Esophagus squamous epithelium (tissue), 5 donors: ENCODE measurements around the gene TRIM36. TPM values are rescaled to one million over a fixed set of nuclear protein-coding genes. Genes with fewer than 3 reads are reported as not detected.

ENCODE experiments used
- DNase-seq: peaks from one replicate; lab custom pipeline; 2025; lab: John Stamatoyannopoulos, UW
- H3K27ac ChIP-seq, 4 donors: fragments of 200-600 bp; sonication (generic); one replicate each; pipeline ENCODE4 v1.5.1; 2016 to 2019; ENCODE audit warnings: mild to moderate bottlenecking in 1 of 4
- H3K27me3 ChIP-seq, 4 donors: fragments of 200-600 bp; sonication (generic); 1 replicate in 3 of 4; 2 replicates in 1 of 4; pipeline versions ENCODE4 v1.5.1 to v1.6.0; 2017 to 2021; ENCODE audit warnings: antibody characterized with exemption in 1 of 4
- H3K36me3 ChIP-seq, 3 donors: fragments of 200-600 bp; sonication (generic); one replicate each; pipeline ENCODE4 v1.5.1; 2016 to 2019
- H3K4me1 ChIP-seq, 3 donors: fragments of 200-600 bp; sonication (generic); one replicate each; pipeline ENCODE4 v1.5.1; 2017 to 2019
- H3K4me3 ChIP-seq, 4 donors: fragments of 200-600 bp; sonication (generic); 1 replicate in 3 of 4; 2 replicates in 1 of 4; pipeline ENCODE4 v1.5.1; 2016 to 2019; ENCODE audit warnings: mild to moderate bottlenecking in 2 of 4, moderate library complexity in 1 of 4
- H3K9me3 ChIP-seq, 3 donors: fragments of 200-600 bp; sonication (generic); one replicate each; pipeline ENCODE4 v1.5.1; 2016 to 2019
- POLR2A ChIP-seq, 4 donors: fragments of 450-650 bp; IDR thresholded peaks; one replicate each; pipeline ENCODE4 v1.6.1; 2017; ENCODE audit warnings: antibody characterized with exemption in 4 of 4, mild to moderate bottlenecking in 4 of 4, moderate library complexity in 3 of 4
- WGBS, 2 donors: methylation state at CpG; one replicate each; pipeline ENCODE4 v1.1.5; 2018; 5-methylcytosine and 5-hydroxymethylcytosine counted together
- intact Hi-C: fragments of 100-400 bp; cut with DNase I; formaldehyde crosslinking; loops from one replicate; pipeline ENCODE4 v1.15.0; 2022
- total RNA-seq, 4 donors: library from RNA; depleted of rRNA; stranded (reverse); fragments of >200 nt; gene quantifications; one replicate each; pipeline ENCODE4 v1.1.0, GENCODE V29; 2016
- TF ChIP-seq, protein P1 (sequence below), 6 experiments: fragments of 450-650 bp in 4 of 6; fragments of 200-600 bp in 2 of 6; sonication (generic) in 2 of 6; IDR thresholded peaks; one replicate each; pipeline ENCODE4 v1.5.1; 2016 to 2019; ENCODE audit warnings: antibody characterized with exemption in 6 of 6, mild to moderate bottlenecking in 4 of 6, moderate library complexity in 4 of 6
- donor health status: DM: yes; HTN: yes; CAD: no.

The TRIM36 gene
- total RNA-seq, 4 donors from 2014 or later = 0.40 to 0.76 (median 0.47) TPM; not detected in 1

DNA sequence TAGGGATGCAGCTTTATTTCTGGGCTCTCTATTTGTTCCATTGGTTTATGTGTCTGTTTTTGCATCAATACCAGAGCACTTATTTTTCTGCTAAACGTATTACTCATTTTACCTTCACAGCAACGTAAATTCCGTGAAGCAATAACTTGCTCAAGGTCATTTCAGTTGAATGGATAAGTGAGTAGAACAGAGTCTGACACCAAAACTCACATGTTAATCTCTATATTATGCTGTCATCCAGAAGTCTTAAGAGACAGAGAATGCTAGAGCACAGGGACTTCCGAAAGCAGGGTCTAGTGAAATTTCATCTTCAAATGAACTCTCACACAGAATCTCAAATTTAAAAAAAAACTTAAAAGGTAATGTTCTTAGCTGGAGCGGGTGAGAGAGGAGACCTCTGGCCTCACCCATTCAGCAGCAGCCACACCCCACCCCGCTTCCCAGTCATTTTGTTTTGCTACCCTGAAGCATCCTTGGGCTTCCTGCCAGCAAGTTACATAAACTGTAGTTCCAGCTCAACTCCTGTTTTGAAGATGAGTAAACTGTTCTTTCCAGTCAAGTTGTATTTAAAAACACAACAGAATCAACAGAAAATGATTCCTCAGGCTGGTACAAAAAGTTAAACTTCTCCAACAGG lies 69.3 kb downstream of the TRIM36 start:
- intact Hi-C loops = no loop called here

DNA sequence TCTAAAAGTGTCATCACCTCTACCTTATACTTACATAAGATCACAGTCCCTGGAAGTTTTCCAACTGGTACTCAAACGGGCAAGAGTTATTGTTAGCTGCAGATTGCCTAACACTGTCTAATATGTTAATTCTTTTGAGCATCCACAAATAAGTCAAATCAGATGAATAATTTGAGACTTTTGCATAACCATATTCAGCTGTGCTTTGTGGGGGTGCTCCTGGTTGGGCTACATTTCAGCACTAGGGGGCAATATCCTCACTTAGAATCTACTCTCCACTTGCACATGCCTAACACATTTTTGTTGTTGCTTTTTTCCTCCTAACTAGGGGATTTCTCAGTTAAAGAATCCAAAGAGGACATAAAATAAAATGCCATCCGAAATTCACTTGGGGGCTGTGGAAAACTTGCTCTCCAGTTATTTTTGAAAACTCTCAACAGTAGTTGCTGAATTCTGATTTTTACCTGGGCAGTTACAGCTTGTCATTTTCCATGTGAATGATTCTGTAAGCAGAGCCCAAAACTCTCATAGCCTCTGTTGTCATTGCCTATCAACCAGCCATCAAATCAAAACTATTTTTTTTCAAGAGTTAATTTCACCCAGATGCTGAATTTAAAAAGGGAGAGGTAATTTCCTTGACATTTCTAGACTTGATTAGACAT lies 71.5 kb downstream of the TRIM36 start:
- WGBS, 2 donors = 7 to 12% methylated on average over 2 of the region's 2 CpGs
- Histone ChIP-seq H3K4me3 (no peak overlapping the region), H3K27me3 (no peaks in the 10 kb centered on the region), H3K36me3 (no peaks in the 10 kb centered on the region), H3K9me3 (no peaks in the 10 kb centered on the region), H3K27ac (no peak overlapping the region), H3K4me1 (peaks cover 0 to 15% (median 0%) of the 10 kb centered on the region in 3 donors)
- no peak for DNase-seq
- intact Hi-C loops = loop anchor here (10.0 kb wide), 1 partner anchor 147 kb away; no protein-coding TSS in a partner anchor
- no peak for TF ChIP-seq POLR2A (IDR thresholded peaks at IDR 0.05)
- TF ChIP-seq, protein P1, sequence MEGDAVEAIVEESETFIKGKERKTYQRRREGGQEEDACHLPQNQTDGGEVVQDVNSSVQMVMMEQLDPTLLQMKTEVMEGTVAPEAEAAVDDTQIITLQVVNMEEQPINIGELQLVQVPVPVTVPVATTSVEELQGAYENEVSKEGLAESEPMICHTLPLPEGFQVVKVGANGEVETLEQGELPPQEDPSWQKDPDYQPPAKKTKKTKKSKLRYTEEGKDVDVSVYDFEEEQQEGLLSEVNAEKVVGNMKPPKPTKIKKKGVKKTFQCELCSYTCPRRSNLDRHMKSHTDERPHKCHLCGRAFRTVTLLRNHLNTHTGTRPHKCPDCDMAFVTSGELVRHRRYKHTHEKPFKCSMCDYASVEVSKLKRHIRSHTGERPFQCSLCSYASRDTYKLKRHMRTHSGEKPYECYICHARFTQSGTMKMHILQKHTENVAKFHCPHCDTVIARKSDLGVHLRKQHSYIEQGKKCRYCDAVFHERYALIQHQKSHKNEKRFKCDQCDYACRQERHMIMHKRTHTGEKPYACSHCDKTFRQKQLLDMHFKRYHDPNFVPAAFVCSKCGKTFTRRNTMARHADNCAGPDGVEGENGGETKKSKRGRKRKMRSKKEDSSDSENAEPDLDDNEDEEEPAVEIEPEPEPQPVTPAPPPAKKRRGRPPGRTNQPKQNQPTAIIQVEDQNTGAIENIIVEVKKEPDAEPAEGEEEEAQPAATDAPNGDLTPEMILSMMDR (IDR thresholded peaks at IDR 0.05) = peak; percentile 37 to 65 (median 52)

More for the DNA sequence above, 69.3 kb downstream of the TRIM36 start:
- H3K36me3 ChIP-seq = no peaks in the 10 kb centered on the region
- no peak for DNase-seq
- peaks cover 0 to 15% (median 0%) of the 10 kb centered on the region in 3 donors for H3K4me1 ChIP-seq
- TF ChIP-seq, protein P1 (IDR thresholded peaks at IDR 0.05) = no peak
- no peak for TF ChIP-seq POLR2A (IDR thresholded peaks at IDR 0.05)
- H3K27ac ChIP-seq = no peak overlapping the region
- peaks cover 0 to 15% (median 0%) of the 10 kb centered on the region in 4 donors for H3K27me3 ChIP-seq
- no peaks in the 10 kb centered on the region for H3K9me3 ChIP-seq
- H3K4me3 ChIP-seq = no peak overlapping the region
- 56% methylated on average over 6 of the region's 6 CpGs for WGBS, 2 donors

DNA sequence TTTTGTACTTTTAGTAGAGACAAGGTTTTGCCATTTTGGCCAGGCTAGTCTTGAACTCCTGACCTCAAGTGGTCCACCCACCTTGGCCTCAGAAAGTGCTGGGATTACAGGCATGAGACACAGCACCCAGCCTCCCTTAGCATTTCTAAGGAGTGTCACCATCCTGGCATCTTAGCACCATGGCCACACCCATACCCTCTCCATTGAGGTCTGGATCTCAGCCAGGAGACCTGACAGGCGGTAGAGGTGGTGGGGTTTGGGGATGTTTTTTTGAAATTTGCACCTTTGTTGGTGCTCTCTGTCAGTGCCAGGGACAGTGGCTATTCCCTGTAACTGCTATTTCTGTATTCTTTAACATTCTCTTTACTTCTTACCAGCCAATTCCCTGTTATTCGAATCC lies 72.5 kb downstream of the TRIM36 start:
- DNase-seq = no peak
- Histone ChIP-seq H3K4me1 (peaks cover 0 to 15% (median 0%) of the 10 kb centered on the region in 3 donors), H3K36me3 (no peaks in the 10 kb centered on the region), H3K9me3 (no peaks in the 10 kb centered on the region), H3K27me3 (no peaks in the 10 kb centered on the region), H3K27ac (no peak overlapping the region), H3K4me3 (no peak overlapping the region)
- 16 to 36% methylated on average over 2 of the region's 2 CpGs for WGBS, 2 donors
- TF ChIP-seq, protein P1 (IDR thresholded peaks at IDR 0.05) = no peak
- no peak for TF ChIP-seq POLR2A (IDR thresholded peaks at IDR 0.05)
- intact Hi-C loops = loop anchor here (10.0 kb wide), 1 partner anchor 148 kb away; no protein-coding TSS in a partner anchor

DNA sequence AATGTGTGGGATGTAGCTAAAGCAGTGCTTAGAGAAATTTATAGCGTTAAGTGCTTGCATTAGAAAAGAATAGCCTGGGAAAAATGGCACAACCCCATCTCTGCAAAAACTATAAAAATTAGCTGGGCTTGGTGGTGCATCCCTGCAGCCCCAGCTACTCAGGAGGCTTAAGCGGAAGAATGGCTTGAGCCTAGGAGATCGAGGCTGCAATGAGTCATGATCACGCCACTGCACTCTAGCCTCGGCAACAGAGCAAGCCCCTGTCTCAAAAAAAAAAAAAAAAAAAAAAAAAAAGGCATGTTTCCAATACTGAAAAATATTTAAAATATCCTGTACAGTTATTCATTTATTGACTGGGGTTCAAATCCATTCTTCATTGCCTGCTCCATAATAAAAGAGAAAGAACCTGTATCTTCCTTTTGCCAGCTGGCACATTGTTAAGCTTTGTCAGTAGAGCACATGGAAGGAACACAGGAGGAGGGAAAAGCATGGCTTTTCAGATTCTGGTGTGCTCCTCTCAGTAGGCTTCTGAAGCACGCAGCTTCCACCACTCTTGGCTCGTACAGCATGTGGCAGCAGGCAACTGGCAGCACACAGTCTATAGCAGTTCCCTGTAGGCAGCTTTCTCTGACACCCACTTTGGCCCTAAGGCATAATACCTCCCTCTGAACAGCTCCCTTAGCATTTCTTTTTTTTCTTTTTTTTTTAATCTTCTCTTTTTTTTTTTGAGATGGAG lies 73.5 kb downstream of the TRIM36 start:
- 34 to 46% methylated on average over 6 to 7 of the region's 7 CpGs for WGBS, 2 donors
- peaks cover 0 to 5% (median 0%) of the 10 kb centered on the region in 4 donors for H3K27me3 ChIP-seq
- intact Hi-C loops = loop anchor here (10.0 kb wide), 1 partner anchor 149 kb away; no protein-coding TSS in a partner anchor
- H3K4me1 ChIP-seq = peaks cover 0 to 15% (median 0%) of the 10 kb centered on the region in 3 donors
- no peak for TF ChIP-seq POLR2A (IDR thresholded peaks at IDR 0.05)
- TF ChIP-seq, protein P1 (IDR thresholded peaks at IDR 0.05) = no peak
- DNase-seq = no peak
- H3K36me3 ChIP-seq = no peaks in the 10 kb centered on the region
- H3K27ac ChIP-seq = no peak overlapping the region
- no peaks in the 10 kb centered on the region for H3K9me3 ChIP-seq
- no peak overlapping the region for H3K4me3 ChIP-seq
